ENCODE data around the gene AMDHD2. TPM values are rescaled to one million over a fixed set of nuclear protein-coding genes. Genes with fewer than 3 reads are reported as not detected.

AMDHD2 gene
- total and polyA plus RNA-seq, 2 of the 13 experiments (the other 11 are each of a cell fraction or from before 2014, with no cell fraction given), result 33.5 to 39.1 TPM

GRCh38 chr16:2473999-2474876, 45.9 kb upstream of the AMDHD2 start (continued):
- TF ChIP-seq ARID5B (CRISPR knock-in tag; IDR thresholded peaks at IDR 0.05) (no peak), ARNT2 (CRISPR knock-in tag; IDR thresholded peaks at IDR 0.05; ENCODE audit: low read depth) (0 out of 2 replicates have a peak, but pooled peaks have one; percentile 57), NFE2L2 (IDR thresholded peaks at IDR 0.05; ENCODE audit: low read length) (no peak), ZBTB10 (CRISPR knock-in tag; IDR thresholded peaks at IDR 0.05; ENCODE audit: borderline replicate concordance) (no peak), HIC2 (CRISPR knock-in tag; IDR thresholded peaks at IDR 0.05; ENCODE audit: low read depth) (peak; percentile 23; the same call in 1 of the 2 replicates), HMGXB4 (CRISPR knock-in tag; IDR thresholded peaks at IDR 0.05; ENCODE audit: borderline replicate concordance in 1 of 2, low read depth in 1 of 2) (peak; percentile 57 to 69; a peak in 3 of 4 replicates), ZSCAN5A (CRISPR knock-in tag; IDR thresholded peaks at IDR 0.05; ENCODE audit: borderline replicate concordance) (no peak), CENPBD1 (CRISPR knock-in tag; IDR thresholded peaks at IDR 0.05; ENCODE audit: borderline replicate concordance, low read depth) (no peak), FOXA1 (IDR thresholded peaks at IDR 0.05) (no peak), FOXA1 (CRISPR knock-in tag; IDR thresholded peaks at IDR 0.05) (no peak), ZNF329 (CRISPR knock-in tag; IDR thresholded peaks at IDR 0.05; ENCODE audit: low read depth) (peak; percentile 69; the same call in 1 of the 2 replicates), ZNF557 (CRISPR knock-in tag; IDR thresholded peaks at IDR 0.05) (0 out of 2 replicates have a peak, but pooled peaks have one; percentile 34)
